Measurements from ENCODE around the gene PTPRN2.

The PTPRN2 gene

DNA sequence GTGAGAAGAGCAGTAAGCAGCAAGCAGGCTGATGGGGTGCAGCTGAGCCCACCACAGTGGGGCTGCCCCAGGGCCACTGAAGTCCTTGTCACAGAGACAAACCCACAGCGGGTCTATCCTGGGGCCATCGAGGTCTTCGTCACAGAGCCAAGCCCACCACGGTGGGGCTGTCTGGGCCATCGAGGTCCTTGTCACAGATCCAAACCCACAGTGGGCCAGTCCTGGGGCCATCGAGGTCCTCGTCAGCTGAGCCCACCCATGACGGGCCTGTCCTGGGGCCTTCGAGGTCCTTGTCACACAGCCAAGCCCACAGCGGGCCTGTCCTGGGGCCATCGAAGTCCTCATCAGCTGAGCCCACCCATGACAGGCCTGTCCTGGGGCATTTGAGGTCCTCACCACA lies 700.9 kb downstream of the PTPRN2 start:
- DNase-seq (ENCODE audit: low read depth in 2 of 2), result no peak

DNA sequence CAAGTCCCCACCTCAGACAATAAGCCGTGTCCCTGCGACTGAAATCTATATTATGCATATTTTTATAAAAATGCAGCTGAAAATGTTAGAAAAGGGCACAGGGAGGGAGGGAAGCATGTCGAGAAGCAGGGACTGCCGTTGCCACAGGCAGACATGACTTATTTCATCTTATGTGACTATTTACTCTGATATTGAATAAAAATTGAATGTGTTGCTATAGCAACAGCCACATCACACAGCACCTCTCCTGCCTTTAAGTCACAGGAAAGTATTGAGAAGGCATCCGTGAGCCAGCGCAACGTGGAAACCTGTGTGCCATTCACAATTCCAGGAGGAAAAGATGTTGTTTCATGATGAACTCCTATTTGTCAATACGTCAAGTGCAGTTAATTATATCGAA lies 701.4 kb downstream of the PTPRN2 start:
- no peak for DNase-seq (ENCODE audit: low read depth in 2 of 2)

DNA sequence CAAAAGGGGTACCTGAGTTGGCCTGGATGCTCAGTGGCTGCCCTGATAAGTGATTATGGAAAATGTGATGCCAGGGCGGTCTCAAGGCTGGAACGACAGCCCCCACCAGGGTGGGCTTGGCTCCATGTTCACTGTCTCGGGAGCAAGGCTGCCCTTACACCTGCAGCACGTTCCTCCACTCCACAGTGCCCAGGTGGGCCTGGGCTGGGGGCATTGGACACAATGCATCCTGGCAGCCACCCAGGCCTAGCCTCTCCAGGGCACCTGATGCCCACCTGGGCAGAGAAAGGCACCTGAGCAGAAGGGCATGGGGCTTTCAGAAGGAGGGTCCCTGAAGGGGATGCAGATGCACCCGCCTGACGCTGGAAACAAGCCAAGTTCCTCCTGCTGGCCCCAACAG lies 702.5 kb downstream of the PTPRN2 start:
- no peak for DNase-seq (ENCODE audit: low read depth in 2 of 2)

DNA sequence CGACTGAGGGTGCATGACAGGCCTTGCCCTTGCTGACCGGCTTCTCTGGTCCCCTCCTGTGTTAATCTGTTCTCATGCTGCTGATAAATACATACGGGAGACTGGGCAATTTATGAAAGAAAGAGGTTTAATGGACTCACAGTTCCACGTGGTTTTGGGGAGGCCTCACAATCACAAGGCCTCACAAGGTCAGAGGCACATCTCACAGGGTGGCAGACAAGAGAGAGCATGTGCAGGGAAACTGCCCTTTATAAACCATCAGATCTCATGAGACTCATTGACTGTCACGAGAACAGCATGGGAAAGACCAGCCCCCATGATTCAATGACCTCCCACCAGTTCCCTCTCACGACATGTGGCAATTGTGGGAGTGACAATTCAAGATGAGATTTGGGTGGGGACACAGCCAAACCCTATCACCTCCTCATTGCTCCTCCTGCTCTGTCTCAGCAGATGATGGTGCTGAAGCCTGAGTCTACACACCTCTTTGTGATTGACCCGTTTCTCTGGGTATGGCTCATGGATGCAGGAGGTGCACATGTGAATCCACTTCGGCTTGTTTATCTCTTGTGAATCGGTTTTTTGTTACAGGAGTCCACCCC lies 703.1 kb downstream of the PTPRN2 start:
- no peak for DNase-seq (ENCODE audit: low read depth in 2 of 2)

DNA sequence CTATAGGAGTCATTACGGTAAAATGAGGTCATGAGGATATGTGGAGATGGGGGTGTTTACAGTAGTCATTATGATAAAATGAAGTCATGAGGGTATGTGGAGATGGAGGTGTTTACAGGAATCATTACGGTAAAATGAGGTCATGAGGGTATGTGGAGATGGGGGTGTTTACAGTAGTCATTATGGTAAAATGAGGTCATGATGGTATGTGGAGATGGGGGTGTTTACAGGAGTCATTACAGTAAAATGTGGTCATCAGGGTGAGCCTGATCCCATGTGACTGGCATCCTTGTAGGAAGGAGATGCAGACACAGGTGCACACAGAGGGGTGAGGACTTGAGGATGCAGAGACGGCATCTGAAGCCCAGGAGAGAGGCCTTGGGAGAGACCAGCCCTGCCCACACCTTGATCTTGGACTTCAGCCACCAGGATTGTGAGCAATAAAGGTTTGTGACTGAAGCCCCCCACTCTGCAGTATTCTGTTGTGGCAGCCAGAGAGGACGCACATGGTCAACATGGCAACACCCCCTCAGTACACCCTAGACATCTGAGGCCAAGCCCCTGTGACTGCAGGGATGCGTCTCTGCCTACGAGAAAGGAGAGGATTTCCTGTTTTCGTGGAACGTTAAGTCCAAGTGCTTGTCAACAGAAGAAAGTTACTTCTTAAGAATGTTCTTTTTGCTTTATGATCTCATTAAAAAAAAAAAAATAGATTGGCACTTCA lies 706.4 kb downstream of the PTPRN2 start:
- no peak for DNase-seq (ENCODE audit: low read depth in 2 of 2)

DNA sequence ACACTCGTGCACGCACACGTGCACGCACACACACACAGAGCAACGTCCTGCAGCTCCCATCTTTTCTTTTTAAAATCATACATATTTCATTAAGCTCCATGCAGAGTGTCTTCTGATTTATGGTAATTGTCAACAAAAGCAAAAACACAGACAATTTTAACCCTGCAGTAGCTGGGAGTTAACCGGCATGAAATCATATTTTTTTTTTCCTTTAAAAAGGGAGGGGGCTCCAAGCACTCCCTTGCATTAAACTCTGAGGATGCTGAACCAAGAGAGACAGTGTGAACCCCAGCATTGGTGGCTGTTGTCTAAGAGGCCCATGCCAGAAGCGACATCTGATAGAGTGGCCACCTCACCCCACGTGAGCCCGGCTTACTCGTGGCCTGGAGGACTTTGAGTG lies 708.2 kb downstream of the PTPRN2 start:
- no peak for DNase-seq (ENCODE audit: low read depth in 2 of 2)

DNA sequence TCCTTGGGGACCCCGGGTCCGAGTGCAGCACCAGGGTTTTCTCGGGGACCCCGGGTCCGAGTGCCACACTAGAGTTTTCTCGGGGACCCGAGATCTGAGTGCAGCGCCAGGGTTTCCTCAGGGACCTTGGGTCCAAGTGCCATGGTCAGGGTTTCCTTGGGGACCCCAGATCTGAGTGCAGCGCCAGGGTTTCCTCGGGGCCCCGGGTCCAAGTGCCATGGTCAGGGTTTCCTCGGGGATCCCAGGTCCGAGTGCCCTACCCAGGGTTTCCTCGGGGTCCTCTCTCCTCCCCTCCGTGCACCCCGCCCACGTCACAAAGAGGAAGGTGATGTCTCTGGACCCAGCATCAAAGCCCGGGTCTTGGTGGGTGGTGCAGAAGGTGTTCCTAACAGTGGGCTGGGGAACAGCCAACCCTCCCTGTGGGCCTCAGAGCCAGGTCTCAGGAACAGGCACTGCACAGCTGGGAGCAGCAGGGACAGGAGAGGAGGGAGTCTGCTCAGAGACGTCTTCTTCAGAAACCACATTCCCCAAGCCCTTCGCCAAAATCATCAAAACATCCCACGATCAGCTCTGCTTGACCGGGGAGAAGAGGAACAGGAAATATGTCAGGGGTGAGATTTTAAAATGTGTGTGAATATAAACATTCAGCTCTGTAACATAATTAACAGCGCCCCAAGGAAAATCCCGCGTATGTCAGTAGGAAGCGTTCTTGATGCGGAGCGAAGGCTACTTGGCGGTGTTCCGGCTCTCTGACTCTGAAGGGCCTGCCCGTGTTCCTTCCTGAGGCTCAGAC lies 710.1 kb downstream of the PTPRN2 start:
- DNase-seq (ENCODE audit: low read depth in 2 of 2), result no peak

DNA sequence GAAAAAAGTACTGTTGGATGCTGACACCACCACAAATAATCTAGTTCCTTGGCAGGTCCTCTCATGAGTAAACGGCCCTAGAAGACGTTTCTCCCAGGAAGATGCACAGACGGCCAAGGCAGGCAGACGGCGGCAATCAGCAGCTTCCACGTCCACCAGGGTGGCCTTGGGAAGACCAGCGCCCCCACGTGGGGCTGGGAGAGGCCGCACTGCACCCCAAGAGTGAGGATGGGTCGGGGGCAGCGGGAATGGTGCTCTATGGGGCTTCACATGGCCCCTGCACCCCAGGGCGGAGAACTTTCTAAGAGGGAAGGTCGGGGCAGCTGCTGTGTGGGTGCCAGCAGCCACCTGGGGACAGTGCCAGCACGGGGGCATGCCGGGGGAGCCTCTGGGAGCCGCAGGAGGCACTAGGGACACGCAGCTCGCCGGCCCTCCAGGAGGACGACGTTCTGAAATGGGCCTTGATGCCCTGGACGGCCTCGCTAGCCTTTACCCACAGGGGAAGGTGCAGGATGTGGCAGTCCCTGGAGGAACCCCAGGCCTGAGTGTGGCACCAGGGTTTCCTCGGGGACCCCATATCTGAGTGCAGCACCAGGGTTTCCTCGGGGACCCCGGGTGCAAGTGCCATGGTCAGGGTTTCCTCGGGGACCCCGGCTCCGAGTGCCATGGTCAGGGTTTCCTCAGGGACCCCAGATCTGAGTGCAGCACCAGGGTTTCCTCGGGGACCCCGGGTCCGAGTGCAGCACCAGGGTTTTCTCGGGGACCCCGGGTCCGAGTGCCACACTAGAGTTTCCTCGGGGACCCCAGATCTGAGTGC lies 710.9 kb downstream of the PTPRN2 start:
- no peak for DNase-seq (ENCODE audit: low read depth in 2 of 2)

DNA sequence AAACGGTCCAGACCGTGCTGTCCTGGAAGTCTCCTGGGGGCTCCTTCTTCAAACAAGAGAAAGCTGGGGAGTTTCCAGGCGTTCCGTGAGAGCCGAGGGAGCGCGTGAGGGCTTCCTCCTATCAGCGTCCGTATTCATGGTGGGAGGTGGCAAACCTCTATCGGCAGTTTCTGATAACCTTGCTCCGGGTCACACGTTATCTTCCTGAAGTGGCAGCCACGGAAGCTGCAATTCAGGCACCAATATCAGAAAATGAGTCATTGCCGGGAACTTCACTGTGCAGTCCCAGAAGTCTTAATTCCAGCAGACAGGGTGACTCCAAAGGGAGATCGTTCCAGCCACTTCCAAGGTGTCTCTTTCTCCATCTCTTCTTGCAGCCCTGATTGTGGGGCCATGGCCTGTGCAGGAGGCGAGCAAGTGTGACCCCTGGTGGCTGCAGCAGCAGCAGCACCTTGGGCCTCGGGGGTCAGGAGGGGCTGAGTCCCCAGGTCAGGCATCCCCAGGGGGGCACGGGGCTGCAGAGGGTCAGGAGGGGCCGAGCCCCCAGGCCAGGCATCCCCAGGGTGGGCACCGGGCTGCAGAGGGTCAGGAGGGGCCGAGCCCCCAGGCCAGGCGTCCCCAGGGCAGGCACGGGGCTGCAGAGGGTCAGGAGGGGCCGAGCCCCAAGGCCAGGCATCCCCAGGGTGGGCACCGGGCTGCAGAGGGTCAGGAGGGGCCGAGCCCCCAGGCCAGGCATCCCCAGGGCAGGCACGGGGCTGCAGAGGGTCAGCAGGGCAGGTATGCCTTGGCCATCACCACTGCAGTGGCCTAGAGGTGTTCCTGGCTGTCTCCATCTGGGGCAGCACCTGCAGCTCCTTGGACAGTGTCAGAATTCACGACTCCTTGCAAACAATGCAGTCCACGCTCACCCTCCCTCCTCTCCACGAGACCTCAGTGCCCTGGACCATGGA lies 712.1 kb downstream of the PTPRN2 start:
- DNase-seq (ENCODE audit: low read depth in 2 of 2), result peak; percentile 6 to 12

DNA sequence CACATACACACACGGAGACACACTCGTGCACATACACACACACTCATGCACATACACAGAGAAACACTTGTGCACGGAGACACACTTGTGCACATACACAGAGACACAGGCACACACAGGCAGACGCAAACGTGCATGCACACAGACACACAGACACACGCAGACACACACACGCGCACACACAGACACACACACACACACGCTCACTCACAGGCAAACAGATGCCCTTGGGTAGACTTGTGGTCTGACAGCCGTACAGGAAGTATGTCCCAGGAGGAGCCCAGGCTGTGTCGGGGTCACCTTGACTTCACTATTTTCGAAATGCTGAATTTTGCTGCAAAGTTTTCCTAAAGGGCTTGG lies 712.8 kb downstream of the PTPRN2 start:
- no peak for DNase-seq (ENCODE audit: low read depth in 2 of 2)

DNA sequence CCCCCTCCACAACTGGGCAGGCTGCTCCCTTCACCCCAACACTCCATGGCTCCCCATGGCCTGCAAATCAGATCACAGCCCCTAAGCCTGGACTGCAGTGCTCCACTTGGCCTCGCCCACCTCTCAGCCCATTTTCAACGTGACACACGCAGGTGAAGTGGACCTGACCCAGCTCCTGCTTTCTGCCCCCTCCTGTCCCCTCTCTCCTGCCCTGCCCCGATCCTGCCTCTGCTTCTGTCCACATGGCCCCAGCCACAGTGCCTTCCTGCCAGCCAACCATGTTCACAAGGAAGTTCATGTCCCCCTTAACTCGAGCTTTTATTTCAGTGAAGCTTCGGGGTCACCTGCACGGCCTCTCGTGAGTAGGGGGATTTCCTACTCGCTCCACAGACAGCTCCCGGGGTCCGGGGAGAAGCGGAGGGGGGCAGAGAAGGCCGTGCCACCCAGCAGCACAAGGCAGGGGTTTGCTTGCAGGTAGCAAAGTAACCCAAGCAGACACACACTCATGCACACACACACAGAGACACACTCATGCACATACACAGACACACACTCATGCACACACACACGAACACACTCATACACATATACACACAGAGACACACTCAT lies 713.3 kb downstream of the PTPRN2 start:
- DNase-seq (ENCODE audit: low read depth in 2 of 2), result no peak

DNA sequence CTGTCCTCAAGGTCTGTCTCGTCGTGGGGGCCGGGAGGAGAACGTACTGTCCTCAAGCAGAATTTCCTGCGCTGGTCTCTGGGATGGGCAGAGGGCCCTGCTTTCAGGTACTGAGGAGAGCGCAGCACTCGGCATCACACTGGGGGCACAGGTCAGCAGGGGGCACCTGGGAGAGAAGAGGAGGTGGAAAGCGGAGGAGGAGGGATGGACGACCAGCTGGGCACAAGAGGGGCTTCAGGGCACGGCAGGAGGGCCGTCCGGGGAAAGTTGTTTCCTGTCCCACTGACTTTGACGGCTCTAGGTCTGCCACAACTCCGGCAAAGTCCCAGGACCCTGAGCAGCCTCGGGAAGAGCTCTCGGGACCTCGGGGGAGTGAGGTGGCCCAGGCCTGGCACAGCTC lies 714.0 kb downstream of the PTPRN2 start:
- DNase-seq (ENCODE audit: low read depth in 2 of 2), result no peak

DNA sequence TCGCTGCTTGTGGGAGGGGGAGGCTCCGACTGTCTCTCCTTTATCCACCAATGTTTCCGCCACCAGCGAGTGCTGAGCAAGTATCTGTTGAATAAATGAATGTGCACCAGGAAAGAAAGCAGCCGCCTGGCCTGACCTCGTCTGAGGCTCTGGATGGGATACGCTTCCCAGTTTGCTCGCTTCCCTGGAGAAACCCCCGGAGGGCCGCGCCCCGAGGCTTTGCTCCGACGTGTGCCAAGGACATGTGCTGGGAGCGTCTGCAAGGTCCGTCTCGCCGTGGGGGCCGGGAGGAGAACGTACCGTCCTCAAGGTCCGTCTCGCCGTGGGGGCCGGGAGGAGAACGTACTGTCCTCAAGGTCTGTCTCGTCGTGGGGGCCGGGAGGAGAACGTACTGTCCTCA lies 714.4 kb downstream of the PTPRN2 start:
- no peak for DNase-seq (ENCODE audit: low read depth in 2 of 2)

DNA sequence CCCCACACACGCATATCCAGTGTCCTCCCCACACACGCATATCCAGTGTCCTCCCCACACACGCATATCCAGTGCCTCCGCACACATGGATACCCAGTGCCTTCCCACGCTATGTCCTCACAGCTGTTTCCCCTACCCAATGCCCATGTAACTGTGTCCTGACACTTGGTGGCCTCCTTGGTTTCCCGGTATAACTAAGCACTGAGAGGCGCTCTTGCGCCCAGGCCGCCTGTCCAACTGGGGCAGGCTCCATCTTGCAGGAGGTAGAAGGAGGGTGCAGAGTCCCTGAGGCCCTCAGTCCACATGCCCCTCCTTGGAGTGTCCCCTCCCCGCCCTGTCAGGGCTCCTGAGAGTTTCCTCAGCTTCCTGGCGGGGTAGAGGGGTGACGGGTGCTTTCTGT lies 715.2 kb downstream of the PTPRN2 start:
- DNase-seq (ENCODE audit: low read depth in 2 of 2), result no peak

DNA sequence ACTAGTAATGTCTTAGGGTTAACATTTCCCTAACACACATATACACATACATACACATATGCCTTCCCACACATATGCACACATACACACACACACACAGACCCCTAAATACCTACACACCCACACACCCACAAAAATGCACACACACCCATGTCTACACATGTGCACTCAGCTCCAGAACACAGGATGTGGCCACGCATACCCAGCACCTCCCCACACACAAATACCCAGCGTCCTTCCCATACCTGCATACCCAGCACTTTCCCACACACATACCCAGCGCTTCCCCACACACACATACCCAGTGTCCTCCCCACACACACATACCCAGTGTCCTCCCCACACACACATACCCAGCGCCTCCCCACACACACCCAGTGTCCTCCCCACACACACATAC lies 715.9 kb downstream of the PTPRN2 start:
- DNase-seq (ENCODE audit: low read depth in 2 of 2), result no peak

DNA sequence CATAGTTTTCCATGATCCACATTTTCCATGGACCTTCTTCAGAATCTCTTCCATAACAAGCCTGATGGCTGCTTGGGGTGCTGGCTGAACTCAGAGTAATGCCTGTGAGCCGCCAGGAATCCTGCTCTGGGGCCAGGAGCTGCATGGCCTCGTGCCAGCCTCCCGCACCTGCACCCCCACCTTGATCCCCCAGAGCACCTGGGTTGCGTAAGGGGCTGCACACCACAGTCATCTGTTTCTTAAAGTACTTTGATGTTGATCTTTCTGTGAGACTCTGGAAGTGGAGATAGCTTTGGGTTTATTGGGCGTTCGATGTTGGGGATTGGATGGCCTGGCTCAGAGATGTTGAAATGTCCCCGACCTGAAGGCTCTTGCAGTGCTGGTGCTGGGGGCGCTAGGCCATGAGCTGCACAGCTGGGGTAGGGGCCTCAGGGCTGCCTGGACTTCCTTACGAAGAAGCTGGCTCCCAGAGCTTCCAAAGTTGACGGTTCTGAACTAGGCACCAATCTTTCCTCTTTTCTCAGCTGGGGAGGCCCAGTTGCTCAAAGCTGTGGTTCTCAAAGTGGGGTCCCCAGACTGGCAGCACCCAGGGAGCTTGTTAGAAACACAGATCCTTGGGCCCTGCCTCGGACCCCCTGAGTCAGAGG lies 716.9 kb downstream of the PTPRN2 start:
- DNase-seq (ENCODE audit: low read depth in 2 of 2), result no peak

DNA sequence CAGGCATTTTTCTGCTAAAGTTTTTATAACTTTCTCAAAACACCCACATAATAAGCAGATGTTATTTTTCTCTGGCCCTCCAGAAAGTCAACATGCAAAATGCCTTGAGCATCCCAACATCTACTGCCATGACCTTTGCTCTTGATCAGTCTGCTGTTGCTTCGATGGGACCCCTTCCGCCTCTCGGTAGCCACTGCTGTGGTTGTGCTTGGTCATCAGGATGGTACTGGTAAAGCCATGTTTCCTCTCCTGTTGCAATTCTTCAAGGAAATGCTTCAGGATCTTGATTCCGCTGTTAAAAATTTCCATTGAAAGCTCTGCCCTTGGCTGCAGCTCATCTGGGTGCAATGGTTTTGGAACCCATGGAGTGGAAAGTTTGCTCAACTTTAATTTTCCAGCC lies 717.8 kb downstream of the PTPRN2 start:
- DNase-seq (ENCODE audit: low read depth in 2 of 2), result no peak

DNA sequence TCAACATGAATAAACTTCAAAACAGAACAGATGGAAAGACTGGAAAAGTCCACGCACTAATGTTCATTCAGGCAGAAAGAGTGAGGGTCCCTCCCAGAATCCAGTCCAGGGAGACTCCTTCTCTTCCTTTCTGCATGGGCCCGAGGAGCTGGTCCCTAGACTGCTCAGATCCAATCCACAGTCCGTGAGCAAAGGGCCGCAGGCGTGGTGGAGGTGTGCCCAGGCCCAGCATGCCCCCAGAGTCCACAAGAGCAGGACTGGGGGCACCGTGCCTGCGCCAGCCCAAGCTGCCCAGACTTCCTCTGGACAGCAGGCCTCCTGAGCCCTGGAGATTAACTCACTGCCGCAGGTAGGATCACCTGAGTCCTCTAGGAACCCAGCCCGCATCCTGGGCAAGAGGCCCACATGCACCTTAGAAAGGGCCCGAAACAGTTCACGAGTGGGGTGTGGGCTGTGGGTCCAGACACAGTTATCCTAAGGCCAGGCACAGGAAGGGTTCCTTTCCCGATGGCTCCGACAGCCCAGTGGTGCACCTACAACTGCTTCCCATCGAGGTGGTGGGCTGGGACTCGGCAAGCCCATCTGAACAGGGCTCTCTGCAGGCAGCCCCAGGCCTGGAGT lies 719.8 kb downstream of the PTPRN2 start:
- no peak for DNase-seq (ENCODE audit: low read depth in 2 of 2)

DNA sequence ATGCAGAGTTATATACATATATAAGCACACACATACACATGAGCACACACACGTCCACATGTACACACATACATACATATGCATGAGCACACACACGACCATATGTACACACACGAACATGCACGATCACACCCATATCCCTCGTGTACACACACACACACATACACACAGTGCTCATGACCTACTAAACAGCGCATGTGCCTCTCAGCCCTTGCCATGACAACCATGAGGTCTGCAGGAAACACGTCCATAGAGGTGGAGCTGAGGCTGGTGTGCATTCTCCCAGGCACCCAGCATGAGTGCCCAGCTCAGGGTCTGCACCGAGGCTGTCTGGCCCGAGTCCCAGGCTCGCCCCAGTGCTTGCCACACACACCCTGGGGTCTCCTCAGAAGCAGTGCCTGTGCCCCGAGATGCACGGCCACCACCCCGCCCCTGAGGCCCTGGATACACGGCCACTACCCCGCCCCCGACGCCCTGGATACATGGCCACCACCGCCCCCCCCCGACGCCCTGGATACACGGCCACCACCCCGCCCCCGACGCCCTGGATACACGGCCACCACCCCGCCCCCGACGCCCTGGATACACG lies 721.2 kb downstream of the PTPRN2 start:
- no peak for DNase-seq (ENCODE audit: low read depth in 2 of 2)

Measured in stimulated activated CD8-positive, alpha-beta memory T cell treated with anti-CD3 and anti-CD28 coated beads, Interleukin-15, amount 100 ng/mL, for 48 hours (primary cell).